UCSD-AML1 (cell line): ENCODE data around the gene DNAJC4.

ENCODE experiments used
- DNase-seq: peaks from one replicate; lab custom pipeline; 2025; ENCODE audit not compliant: unreplicated experiment; lab: John Stamatoyannopoulos, UW

Gene DNAJC4

DNA sequence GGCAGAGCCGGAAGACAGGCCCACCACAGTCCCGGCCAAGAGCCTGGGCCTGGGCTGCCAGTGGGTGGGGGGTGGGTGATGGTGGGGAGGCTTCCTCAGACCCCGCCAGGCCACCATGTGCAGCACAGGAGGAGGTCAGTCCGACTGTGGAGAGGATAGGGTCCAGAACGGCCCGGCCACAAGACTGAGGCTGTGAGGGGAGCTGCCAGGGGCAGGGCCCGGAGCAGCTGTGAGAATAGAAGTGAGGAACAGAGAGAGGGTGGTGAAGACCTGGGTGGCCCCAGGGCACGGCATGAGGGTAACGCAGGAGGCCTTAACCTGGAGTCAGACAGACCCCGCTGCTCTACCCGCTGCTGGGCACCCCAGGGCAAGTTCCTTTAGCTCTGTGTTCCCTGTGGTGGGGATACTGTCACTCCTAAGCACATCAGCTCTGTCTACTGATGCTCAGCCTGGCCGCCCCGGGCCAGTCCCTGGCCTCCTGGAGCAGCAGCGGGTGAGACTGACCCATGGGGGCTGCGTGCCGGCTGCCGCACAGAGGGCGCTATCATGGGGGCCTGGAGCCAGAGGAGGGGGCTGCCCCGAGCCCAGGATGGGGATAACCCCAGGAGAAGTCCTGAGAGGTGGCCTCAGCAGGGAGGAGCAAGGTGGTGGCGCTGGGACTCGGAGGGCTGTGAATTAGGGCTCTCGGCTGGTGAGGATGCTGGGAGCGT, 22.1 kb upstream of the DNAJC4 start:
- DNase-seq: no peak

DNA sequence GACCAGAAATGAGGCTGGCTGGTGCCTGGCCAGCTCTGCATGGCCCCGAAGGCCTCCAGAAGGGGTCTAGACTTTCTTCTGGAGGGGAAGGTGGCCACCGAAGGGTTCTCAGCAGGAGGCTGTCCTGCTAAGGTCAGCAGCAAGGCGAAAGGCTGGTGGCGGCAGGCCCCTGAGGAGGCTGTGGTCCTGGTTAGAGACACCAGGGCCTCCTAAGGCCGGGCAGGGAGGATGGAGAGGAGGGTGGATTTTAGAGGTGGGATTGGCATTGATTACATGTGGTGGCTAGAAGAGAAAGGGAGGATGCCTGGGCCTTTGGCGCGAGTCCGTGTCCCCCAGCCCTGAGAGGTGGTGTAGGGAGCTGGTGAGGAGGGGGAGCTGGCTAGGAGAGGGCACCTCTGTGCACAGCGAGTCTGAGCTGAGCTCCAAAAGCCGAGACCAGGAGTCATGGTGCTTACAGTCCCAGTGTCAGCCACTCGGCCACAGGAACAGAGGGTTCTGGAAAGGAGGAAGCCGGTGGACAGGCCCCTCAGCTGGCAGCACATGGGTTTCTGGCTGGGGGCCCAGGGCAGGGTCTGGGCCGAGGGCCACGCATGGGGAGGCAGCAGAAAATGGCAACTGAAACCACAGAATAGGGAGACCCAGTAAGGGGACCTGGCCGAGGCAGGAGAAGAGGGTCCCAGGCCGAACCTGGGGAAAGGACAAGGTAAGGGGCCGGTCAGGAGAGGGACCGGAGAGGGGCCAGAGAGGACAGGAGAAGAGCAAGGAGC, 21.4 kb upstream of the DNAJC4 start:
- no peak for DNase-seq

DNA sequence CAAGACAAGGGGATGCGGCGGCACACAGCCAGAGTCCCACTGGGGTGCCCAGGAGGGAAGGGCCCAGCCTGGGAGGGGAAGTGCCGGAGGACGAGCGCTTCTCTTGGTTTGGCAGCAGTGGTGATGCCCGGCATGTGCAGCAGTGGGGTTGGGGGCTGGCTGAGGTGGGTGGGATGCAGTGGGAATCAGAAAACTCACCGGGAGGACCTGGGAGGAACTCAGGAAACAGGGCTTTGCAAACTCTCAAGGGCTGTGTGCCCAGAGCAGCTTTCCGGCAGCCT, 20.8 kb upstream of the DNAJC4 start:
- DNase-seq: no peak

DNA sequence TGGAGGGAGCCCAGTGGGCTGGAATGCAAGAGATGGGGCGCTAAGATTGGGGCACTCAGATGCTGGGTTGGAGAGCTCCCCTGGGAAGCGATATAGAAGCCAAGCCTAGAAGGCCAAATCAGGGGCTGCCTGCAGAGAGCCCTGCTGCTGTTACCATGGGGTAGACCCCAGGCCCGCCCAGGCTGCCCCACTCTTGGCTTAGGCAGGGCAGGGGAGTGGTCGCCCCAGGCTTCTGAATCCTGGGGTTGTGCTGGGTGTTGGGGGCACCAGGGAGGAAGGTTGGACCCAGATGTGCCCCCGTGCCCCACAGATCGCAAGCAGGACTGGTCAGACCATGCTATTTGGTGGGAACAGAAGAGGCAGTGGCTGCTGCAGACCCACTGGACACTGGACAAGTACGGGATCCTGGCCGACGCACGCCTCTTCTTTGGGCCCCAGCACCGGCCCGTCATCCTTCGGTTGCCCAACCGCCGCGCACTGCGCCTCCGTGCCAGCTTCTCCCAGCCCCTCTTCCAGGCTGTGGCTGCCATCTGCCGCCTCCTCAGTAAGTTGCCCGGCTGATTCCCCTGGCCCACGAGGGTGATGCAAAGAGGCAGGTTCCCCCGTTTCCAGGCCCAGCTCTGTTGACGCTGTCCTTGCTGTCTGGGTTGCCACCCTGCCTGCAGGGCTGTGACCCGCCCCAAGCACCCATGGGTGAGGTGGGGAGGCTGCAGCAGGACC, 19.9 kb upstream of the DNAJC4 start:
- no peak for DNase-seq

DNA sequence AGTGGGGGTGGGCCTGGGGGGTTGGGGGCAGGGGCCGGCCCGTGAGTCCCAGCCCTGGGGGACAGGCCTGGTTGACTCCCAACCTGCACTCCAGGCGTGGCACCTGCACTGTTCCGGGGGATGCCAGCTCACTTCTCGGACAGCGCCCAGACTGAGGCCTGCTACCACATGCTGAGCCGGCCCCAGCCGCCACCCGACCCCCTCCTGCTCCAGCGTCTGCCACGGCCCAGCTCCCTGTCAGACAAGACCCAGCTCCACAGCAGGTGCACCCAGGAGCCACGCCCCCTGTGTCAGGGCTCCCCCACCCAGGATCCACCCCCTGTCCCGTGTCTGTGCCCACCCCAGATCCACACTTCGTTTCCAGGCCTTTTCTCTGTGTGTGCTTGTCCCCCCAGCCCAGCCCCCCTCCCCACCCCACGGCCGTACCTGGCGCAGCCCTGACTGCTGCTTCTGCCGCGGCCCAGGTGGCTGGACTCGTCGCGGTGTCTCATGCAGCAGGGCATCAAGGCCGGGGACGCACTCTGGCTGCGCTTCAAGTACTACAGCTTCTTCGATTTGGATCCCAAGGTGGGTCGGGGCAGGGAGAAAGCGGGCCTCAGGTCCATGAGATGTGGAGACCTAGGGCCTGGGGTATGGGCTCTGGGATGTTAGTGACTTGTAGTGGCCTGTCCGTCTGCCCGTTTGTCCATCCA, 19.0 kb upstream of the DNAJC4 start:
- DNase-seq: no peak

- DNase-seq: no peak
These were observed 13.5 kb upstream of the DNAJC4 start for GRCh38 chr11:64216879-64217278.

GRCh38 chr11:64218628-64219353, 11.6 kb upstream of the DNAJC4 start:
- DNase-seq: no peak

GRCh38 chr11:64219354-64219684, 11.0 kb upstream of the DNAJC4 start:
- no peak for DNase-seq

DNA sequence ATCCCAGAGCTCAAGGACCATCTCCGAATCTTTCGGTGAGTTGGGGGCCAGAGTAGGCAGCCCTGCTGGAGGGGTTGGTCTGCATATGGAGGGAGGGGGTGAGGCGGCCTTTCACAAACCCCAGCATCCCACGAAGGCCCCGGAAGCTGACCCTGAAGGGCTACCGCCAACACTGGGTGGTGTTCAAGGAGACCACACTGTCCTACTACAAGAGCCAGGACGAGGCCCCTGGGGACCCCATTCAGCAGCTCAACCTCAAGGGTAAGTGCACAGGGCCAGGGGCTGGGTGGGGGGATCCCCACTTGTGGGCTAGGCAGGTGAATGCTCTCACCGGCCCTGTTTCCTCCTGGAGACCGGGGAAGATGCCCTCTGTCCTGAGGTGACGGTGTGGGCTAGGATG, 10.6 kb upstream of the DNAJC4 start:
- no peak for DNase-seq

- DNase-seq: no peak
These were observed 10.1 kb upstream of the DNAJC4 start for GRCh38 chr11:64220271-64220670.

- no peak for DNase-seq
These were observed 9.6 kb upstream of the DNAJC4 start for GRCh38 chr11:64220798-64221197.

DNA sequence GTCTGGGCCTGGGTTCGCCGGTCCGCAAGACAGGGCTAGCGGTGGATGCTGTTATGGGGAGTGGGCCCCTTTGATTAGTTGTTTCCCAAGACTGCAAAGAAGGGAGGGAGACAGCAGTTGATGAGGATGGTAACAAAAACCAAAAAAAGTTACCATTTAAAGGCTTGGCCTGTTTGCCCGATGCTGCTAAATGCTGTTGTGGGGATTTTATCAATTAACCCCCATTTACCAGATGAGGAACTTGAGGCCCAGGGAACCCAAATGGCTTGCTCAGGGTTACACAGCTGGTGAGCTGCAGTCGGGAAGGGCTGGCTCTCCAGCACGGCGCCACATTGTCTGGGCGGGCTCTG, 7.7 kb upstream of the DNAJC4 start:
- DNase-seq: no peak

- DNase-seq: no peak
These were observed 7.2 kb upstream of the DNAJC4 start for GRCh38 chr11:64223001-64223651.

DNA sequence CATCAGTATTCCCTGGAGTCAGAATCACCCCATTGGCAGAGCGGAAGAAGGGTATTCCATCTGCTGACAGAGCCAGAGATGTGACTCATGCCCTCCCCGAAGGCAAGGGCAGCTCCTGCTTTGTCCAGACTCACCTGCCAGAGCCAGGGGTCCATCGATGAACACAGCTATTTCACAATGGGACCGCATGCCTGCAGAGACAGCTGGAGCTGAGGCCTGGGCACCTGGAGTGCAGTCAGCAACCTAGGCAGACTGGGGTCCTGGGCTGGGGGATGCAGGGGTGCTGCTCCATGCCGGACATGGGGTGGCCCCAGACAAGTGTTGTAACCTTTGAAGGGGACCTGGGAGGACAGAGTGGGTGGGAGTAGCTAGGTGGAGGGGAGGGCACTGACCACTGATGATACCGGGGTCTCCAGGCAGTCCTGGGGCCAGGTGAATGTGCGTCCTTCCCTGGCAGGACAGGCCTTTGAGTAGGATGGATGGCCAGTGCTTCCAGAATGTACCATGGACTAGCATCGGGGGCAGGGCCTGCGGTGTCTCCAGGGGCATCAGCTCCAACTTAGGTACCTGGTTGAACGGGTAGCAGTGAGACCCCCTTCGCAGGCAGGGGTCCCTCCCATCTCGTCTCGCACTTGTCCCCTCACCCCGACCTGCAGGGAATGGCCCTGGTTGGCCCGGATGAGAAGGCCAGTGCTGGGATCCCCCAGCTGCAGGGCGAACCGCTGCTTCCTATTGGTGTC, 6.0 kb upstream of the DNAJC4 start:
- DNase-seq: peak; percentile 54

DNA sequence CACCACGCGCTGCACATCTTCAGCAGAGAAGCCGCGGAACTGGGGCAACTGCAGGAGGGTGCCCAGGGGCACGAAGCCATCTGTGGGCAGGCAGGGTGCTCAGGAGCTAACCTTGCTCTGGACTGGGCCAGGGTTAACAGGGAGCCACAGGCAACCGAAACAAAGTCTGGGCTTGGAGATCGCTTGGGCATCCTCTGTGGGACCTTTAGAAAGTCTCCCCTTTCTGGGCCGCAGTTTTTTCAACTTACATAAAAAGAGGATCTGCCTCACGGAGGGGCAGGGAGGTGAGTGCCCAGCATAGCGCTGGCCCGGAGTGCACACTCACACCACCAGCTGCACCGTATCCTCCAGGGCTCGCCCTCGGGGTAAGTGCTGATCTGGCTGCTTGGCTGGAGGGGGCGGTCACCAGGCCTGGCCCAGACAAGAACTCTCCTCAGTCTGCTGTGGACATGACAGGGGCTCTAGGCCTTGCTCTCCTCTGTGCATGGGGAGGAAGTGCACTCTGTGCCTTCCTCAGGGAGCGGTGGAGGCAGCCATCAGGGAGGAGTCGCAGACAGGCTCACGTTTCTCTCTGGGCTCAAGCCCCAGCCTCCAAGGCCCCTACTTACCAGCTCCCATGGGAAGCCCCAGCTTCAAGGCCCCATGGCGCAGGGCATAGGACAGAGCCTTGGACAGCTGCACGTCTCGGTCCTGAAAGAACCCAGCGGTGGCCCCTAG, 5.3 kb upstream of the DNAJC4 start:
- DNase-seq: peak; percentile 62

GRCh38 chr11:64225608-64226506, 4.5 kb upstream of the DNAJC4 start, which contains the start of the genes NUDT22 and TRPT1:
NUDT22 (plus strand) TSS chr11:64226274; CDS start chr11:64226653, 379 bp downstream.
TRPT1 (minus strand) TSS chr11:64226186; CDS start chr11:64225860, 326 bp downstream.
- peak; percentile 95 for DNase-seq

- DNase-seq: peak; percentile 78
These were observed 3.8 kb upstream of the DNAJC4 start for GRCh38 chr11:64226507-64227051.
